Endothelial cell (in vitro differentiated cells): Measurements from ENCODE around the gene MYBPC1. TPM values are rescaled to one million over a fixed set of nuclear protein-coding genes. Genes with fewer than 3 reads are reported as not detected.
"Not testable (repeated sequence)": the region's sequence is repeated elsewhere in the genome, so short reads cannot be mapped to it uniquely, and the experiment has no call there.

Experiments used
- DNase-seq: peaks from one replicate; pipeline ENCODE4 v3.0.0; 2021; ENCODE audit warnings: low spot score
- H3K27ac Mint-ChIP-seq: one replicate; pipeline ENCODE4 v1.8.0; 2021; ENCODE audit warnings: mixed read lengths, inconsistent platforms; ENCODE audit not compliant: unreplicated experiment
- H3K27me3 Mint-ChIP-seq: one replicate; pipeline ENCODE4 v1.8.0; 2021; ENCODE audit warnings: mild to moderate bottlenecking, moderate library complexity, mixed read lengths, inconsistent platforms; ENCODE audit not compliant: unreplicated experiment
- H3K36me3 Mint-ChIP-seq: one replicate; pipeline ENCODE4 v1.8.0; 2021; ENCODE audit warnings: mild to moderate bottlenecking, low read depth, mixed read lengths, inconsistent platforms; ENCODE audit not compliant: unreplicated experiment
- H3K4me1 Mint-ChIP-seq: one replicate; pipeline ENCODE4 v1.8.0; 2021; ENCODE audit warnings: mild to moderate bottlenecking, mixed read lengths, inconsistent platforms; ENCODE audit not compliant: unreplicated experiment
- H3K4me3 Mint-ChIP-seq: one replicate; pipeline ENCODE4 v1.8.0; 2021; ENCODE audit warnings: mild to moderate bottlenecking, mixed read lengths, inconsistent platforms; ENCODE audit not compliant: unreplicated experiment
- H3K9me3 Mint-ChIP-seq: one replicate; pipeline ENCODE4 v1.8.0; 2021; ENCODE audit warnings: mixed read lengths, inconsistent platforms; ENCODE audit not compliant: unreplicated experiment
- long read RNA-seq: library from polyadenylated mRNA; unstranded; transcript quantifications from one replicate; pipeline ENCODE4 v2.0.0, GENCODE V29; 2020; ENCODE audit not compliant: unreplicated experiment
- total RNA-seq: library from RNA; stranded (reverse); fragmentation: NEBNext Ultra II Directional; extraction: Animal tissue kit (Norgen Biotek cat#: 25700); gene quantifications from one replicate; pipeline ENCODE4 v1.2.1, GENCODE V29; 2021; ENCODE audit not compliant: unreplicated experiment
- TF ChIP-seq, protein P1 (sequence below): fragments of 200-600 bp; sonication (generic); IDR thresholded peaks from one replicate; pipeline ENCODE4 v1.5.0; 2021; ENCODE audit warnings: antibody characterized with exemption; ENCODE audit not compliant: unreplicated experiment

MYBPC1 gene, protein sequence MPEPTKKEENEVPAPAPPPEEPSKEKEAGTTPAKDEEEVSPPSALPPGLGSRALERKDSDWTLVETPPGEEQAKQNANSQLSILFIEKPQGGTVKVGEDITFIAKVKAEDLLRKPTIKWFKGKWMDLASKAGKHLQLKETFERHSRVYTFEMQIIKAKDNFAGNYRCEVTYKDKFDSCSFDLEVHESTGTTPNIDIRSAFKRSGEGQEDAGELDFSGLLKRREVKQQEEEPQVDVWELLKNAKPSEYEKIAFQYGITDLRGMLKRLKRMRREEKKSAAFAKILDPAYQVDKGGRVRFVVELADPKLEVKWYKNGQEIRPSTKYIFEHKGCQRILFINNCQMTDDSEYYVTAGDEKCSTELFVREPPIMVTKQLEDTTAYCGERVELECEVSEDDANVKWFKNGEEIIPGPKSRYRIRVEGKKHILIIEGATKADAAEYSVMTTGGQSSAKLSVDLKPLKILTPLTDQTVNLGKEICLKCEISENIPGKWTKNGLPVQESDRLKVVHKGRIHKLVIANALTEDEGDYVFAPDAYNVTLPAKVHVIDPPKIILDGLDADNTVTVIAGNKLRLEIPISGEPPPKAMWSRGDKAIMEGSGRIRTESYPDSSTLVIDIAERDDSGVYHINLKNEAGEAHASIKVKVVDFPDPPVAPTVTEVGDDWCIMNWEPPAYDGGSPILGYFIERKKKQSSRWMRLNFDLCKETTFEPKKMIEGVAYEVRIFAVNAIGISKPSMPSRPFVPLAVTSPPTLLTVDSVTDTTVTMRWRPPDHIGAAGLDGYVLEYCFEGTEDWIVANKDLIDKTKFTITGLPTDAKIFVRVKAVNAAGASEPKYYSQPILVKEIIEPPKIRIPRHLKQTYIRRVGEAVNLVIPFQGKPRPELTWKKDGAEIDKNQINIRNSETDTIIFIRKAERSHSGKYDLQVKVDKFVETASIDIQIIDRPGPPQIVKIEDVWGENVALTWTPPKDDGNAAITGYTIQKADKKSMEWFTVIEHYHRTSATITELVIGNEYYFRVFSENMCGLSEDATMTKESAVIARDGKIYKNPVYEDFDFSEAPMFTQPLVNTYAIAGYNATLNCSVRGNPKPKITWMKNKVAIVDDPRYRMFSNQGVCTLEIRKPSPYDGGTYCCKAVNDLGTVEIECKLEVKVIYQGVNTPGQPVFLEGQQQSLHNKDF
- not detected for total RNA-seq
- long read RNA-seq, result 0 reads

DNA sequence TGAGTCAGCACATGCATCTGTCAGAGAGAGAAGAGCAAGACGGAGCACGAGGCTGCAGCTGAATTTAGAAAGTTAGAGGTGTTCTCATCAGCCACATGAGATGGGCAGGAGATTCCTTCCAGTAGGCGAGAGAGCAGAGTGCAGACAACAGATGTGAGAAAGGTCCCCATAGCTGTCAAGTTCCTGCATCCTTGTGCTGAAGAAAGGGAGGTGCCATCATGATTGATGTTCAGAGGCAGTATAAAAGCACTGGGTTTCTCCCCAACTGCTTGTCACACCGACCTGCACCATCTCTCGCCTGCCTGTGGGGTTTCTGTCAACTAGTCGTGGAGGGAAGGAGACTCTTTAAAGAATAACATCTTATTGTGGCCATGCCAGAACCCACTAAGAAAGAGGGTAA, at the start of gene MYBPC1:
MYBPC1 (plus strand) TSS at position 272 of the 400 bp plus-strand sequence; CDS start at position 372, 100 bp downstream.
- Mint-ChIP-seq H3K9me3 (no peaks in the 10 kb centered on the region), H3K4me3 (no peak within 1 kb of the TSS), H3K27me3 (peaks cover 3% of the 10 kb centered on the region), H3K27ac (no peak within 1 kb of the TSS), H3K4me1 (no peaks in the 10 kb centered on the region), H3K36me3 (no peaks in the 10 kb centered on the region)
- no peak for DNase-seq
- TF ChIP-seq, protein P1, sequence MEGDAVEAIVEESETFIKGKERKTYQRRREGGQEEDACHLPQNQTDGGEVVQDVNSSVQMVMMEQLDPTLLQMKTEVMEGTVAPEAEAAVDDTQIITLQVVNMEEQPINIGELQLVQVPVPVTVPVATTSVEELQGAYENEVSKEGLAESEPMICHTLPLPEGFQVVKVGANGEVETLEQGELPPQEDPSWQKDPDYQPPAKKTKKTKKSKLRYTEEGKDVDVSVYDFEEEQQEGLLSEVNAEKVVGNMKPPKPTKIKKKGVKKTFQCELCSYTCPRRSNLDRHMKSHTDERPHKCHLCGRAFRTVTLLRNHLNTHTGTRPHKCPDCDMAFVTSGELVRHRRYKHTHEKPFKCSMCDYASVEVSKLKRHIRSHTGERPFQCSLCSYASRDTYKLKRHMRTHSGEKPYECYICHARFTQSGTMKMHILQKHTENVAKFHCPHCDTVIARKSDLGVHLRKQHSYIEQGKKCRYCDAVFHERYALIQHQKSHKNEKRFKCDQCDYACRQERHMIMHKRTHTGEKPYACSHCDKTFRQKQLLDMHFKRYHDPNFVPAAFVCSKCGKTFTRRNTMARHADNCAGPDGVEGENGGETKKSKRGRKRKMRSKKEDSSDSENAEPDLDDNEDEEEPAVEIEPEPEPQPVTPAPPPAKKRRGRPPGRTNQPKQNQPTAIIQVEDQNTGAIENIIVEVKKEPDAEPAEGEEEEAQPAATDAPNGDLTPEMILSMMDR, result no peak

DNA sequence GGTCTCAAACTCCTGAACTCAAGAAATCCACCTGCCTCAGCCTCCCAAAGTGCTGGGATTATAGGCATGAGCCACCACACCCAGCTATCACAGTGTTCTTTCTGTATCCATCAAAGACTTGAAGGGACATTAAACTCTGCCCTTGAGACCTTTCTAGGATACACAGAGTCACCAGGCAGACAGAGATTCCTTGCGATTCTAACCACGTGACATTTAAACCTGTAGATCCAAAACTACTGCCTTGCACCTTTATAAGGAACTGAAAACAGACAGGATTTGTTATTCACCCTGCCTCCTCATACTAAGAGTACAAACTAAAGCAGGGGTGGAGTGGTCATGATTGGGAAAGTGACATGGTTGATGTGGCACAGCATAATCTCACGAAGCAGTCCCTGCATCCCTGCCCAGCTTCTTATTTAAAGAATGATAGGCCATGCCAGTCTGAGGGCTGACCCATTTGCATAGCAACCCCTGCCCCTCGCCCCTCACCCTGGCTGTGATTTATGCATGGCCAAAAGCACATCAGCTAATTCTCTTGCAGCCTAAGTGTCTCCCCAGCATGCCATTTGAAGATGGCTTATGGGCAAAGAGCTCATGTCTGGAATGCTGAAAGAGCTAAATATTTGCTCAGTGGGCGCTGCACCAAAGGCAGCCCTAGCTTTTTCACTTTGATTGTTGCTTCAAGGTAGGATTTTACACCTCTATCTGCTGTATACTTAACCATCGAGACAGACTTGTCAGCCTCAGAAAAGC, 43.2 kb upstream of the MYBPC1 start:
- peaks cover 5% of the 10 kb centered on the region for H3K36me3 Mint-ChIP-seq
- TF ChIP-seq, protein P1, result no peak
- H3K4me1 Mint-ChIP-seq, result peaks cover 4% of the 10 kb centered on the region
- DNase-seq, result no peak
- H3K4me3 Mint-ChIP-seq, result no peak overlapping the region
- H3K27me3 Mint-ChIP-seq, result no peaks in the 10 kb centered on the region
- peaks cover 5% of the 10 kb centered on the region for H3K9me3 Mint-ChIP-seq
- no peak overlapping the region for H3K27ac Mint-ChIP-seq

DNA sequence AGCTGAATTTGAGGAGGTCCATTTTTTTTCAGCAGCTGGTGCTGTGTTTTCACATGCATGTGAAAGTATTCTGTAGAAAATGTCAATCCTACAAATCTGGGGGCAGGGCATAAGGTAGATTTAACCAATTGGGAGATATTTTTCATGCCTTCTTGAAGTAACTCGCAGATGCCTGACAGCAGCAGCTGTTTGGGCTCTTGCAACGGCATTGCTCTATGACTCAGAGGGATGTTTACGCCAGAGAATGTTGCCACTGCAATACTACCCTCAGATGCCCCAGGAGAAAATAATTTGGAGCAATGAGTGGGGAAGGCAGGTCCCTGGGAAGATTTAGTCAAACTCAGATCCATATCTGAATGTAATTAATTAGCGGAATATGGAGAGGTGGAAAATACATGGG, 42.5 kb upstream of the MYBPC1 start:
- no peak overlapping the region for H3K4me3 Mint-ChIP-seq

DNA sequence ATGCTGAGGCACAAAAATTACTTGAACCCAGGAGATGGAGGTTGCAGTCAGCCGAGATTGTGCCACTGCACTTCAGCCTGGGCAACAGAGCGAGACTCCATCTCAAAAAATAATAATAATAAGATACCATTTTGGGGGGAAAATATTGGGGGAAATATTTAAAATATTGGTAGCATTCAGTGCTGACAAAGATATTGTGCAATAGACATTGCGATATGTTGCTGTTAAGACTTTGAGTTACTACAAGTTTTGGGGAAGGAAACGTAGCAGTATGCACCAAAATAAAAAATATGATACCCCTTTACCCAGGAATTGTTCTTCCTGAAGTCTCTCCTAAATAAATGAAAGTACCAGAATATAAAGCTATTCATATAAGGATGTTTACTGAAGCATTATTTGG, 37.7 kb upstream of the MYBPC1 start:
- Mint-ChIP-seq H3K4me1 (peaks cover 4% of the 10 kb centered on the region), H3K4me3 (no peak overlapping the region), H3K27me3 (no peaks in the 10 kb centered on the region), H3K27ac (no peak overlapping the region), H3K9me3 (no peaks in the 10 kb centered on the region), H3K36me3 (no peaks in the 10 kb centered on the region)
- TF ChIP-seq, protein P1, result no peak
- no peak for DNase-seq

More for the DNA sequence above, 42.5 kb upstream of the MYBPC1 start:
- Mint-ChIP-seq H3K9me3 (peaks cover 5% of the 10 kb centered on the region), H3K4me1 (peaks cover 4% of the 10 kb centered on the region), H3K27me3 (no peaks in the 10 kb centered on the region), H3K36me3 (peaks cover 5% of the 10 kb centered on the region), H3K27ac (no peak overlapping the region)
- TF ChIP-seq, protein P1, result no peak
- no peak for DNase-seq

DNA sequence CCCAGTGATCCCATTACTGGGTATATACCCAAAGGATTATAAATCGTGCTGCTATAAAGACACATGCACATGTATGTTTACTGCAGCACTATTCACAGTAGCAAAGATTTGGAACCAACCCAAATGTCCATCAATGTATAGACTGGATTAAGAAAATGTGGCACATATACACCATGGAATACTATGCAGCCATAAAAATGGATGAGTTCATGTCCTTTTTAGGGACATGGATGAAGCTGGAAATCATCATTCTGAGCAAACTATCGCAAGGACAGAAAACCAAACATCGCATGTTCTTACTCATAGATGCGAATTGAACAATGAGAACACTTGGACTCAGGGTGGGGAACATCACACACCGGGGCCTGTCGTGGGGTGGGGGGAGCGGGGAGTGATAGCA, 36.0 kb upstream of the MYBPC1 start:
- H3K9me3 Mint-ChIP-seq, DNase-seq, H3K27me3 Mint-ChIP-seq: not testable (repeated sequence)

More for the DNA sequence above, 36.0 kb upstream of the MYBPC1 start:
- not testable (repeated sequence) for H3K36me3 Mint-ChIP-seq, H3K27ac Mint-ChIP-seq, H3K4me1 Mint-ChIP-seq, H3K4me3 Mint-ChIP-seq
